H9 (cell line): ENCODE results near the gene GALNT17. TPM values are rescaled to one million over a fixed set of nuclear protein-coding genes. Genes with fewer than 3 reads are reported as not detected.

Source experiments
- DNase-seq: peaks from one replicate; pipeline ENCODE4 v3.0.0-alpha.2; 2017
- H2AFZ ChIP-seq: one replicate; pipeline ENCODE4 v1.6.1; 2013; ENCODE audit warnings: mild to moderate bottlenecking, low read length, control low read depth, moderate library complexity
- H2AK5ac ChIP-seq: 2 replicates; pipeline ENCODE4 v1.6.1; 2013; ENCODE audit warnings: low read length, control low read depth, mixed read lengths; ENCODE audit not compliant: insufficient read length
- H2BK120ac ChIP-seq: one replicate; pipeline ENCODE4 v1.6.1; 2013; ENCODE audit warnings: low read depth, mild to moderate bottlenecking, low read length, control low read depth, inconsistent platforms; ENCODE audit not compliant: poor library complexity, severe bottlenecking
- H2BK12ac ChIP-seq: 2 replicates; pipeline ENCODE4 v1.6.1; 2013; ENCODE audit warnings: low read length, control low read depth, mixed read lengths, low read depth; ENCODE audit not compliant: insufficient read length
- H2BK15ac ChIP-seq: 2 replicates; pipeline ENCODE4 v1.6.1; 2013; ENCODE audit warnings: low read depth, low read length, control low read depth
- H2BK20ac ChIP-seq: one replicate; pipeline ENCODE4 v1.6.1; 2013; ENCODE audit warnings: low read depth, mild to moderate bottlenecking, low read length, control low read depth, inconsistent platforms; ENCODE audit not compliant: poor library complexity, severe bottlenecking
- H2BK5ac ChIP-seq: 2 replicates; pipeline ENCODE4 v1.6.1; 2013; ENCODE audit warnings: low read length, control low read depth, mixed read lengths; ENCODE audit not compliant: insufficient read length
- H3K14ac ChIP-seq: 2 replicates; pipeline ENCODE4 v1.6.1; 2013; ENCODE audit warnings: low read length, control low read depth; ENCODE audit not compliant: insufficient read depth
- H3K18ac ChIP-seq: 2 replicates; pipeline ENCODE4 v1.6.1; 2013; ENCODE audit warnings: low read depth, mild to moderate bottlenecking, mixed read lengths, low read length, control low read depth; ENCODE audit not compliant: insufficient read length
- H3K23ac ChIP-seq: 2 replicates; pipeline ENCODE4 v1.6.1; 2013; ENCODE audit warnings: low read length, control low read depth, mixed read lengths, low read depth; ENCODE audit not compliant: insufficient read length
- H3K23me2 ChIP-seq: 2 replicates; pipeline ENCODE4 v1.6.1; 2013; ENCODE audit warnings: low read depth, mild to moderate bottlenecking, mixed read lengths, low read length, control low read depth; ENCODE audit not compliant: insufficient read length, poor library complexity, severe bottlenecking
- H3K27ac ChIP-seq: 2 replicates; pipeline ENCODE4 v1.5.1; 2013; ENCODE audit warnings: low read length, control low read depth, mixed read lengths, low read depth; ENCODE audit not compliant: insufficient read length
- H3K27me3 ChIP-seq: 2 replicates; pipeline ENCODE4 v1.6.1; 2013; ENCODE audit warnings: low read length, control low read depth, inconsistent platforms; ENCODE audit not compliant: insufficient read depth
- H3K4ac ChIP-seq: 2 replicates; pipeline ENCODE4 v1.6.1; 2013; ENCODE audit warnings: low read depth, mild to moderate bottlenecking, control low read depth, inconsistent platforms, low read length, moderate library complexity
- H3K4me1 ChIP-seq: 2 replicates; pipeline ENCODE4 v1.6.1; 2013; ENCODE audit warnings: low read length, control low read depth, inconsistent platforms; ENCODE audit not compliant: insufficient read depth
- H3K4me2 ChIP-seq: 2 replicates; pipeline ENCODE4 v1.6.1; 2013; ENCODE audit warnings: low read length, control low read depth, mixed read lengths; ENCODE audit not compliant: insufficient read length, insufficient read depth
- H3K56ac ChIP-seq: 2 replicates; pipeline ENCODE4 v1.6.1; 2013; ENCODE audit warnings: low read depth, mild to moderate bottlenecking, mixed read lengths, low read length, control low read depth; ENCODE audit not compliant: insufficient read length
- H3K79me1 ChIP-seq: 2 replicates; pipeline ENCODE4 v1.6.1; 2013; ENCODE audit warnings: low read depth, mild to moderate bottlenecking, moderate library complexity, low read length, control low read depth, inconsistent platforms; ENCODE audit not compliant: insufficient read depth, poor library complexity, severe bottlenecking
- H3K79me2 ChIP-seq: 2 replicates; pipeline ENCODE4 v1.6.1; 2013; ENCODE audit warnings: low read length, control low read depth, inconsistent platforms; ENCODE audit not compliant: insufficient read depth
- H3K9ac ChIP-seq: 2 replicates; pipeline ENCODE4 v1.6.1; 2013; ENCODE audit warnings: low read length, control low read depth, mixed read lengths; ENCODE audit not compliant: insufficient read length; ENCODE audit errors: extremely low read depth
- H3K9me3 ChIP-seq: one replicate; pipeline ENCODE4 v1.6.1; 2013; ENCODE audit warnings: low read depth, low read length, inconsistent platforms; ENCODE audit not compliant: control insufficient read depth
- H3T11ph ChIP-seq: one replicate; pipeline ENCODE4 v1.6.1; 2013; ENCODE audit warnings: mild to moderate bottlenecking, low read length, control low read depth, inconsistent platforms
- H4K20me1 ChIP-seq: one replicate; pipeline ENCODE4 v1.6.1; 2013; ENCODE audit not compliant: control insufficient read depth, insufficient read length, insufficient read depth
- H4K5ac ChIP-seq: 2 replicates; pipeline ENCODE4 v1.6.1; 2013; ENCODE audit warnings: low read depth, mild to moderate bottlenecking, mixed read lengths, low read length, control low read depth; ENCODE audit not compliant: insufficient read length
- H4K8ac ChIP-seq: replicated peaks from 2 replicates; pipeline ENCODE4 v1.6.1; 2013; ENCODE audit warnings: low read length, control low read depth, mixed read lengths, low read depth; ENCODE audit not compliant: insufficient read length
- H4K91ac ChIP-seq: 2 replicates; pipeline ENCODE4 v1.6.1; 2013; ENCODE audit warnings: low read depth, mild to moderate bottlenecking, moderate library complexity, mixed read lengths, low read length, control low read depth; ENCODE audit not compliant: insufficient read length
- H3K27ac Mint-ChIP-seq, 3 experiments: 2 replicates in 2 of 3; 3 replicates in 1 of 3; pipeline ENCODE4 v1.8.0; 2020 to 2021; ENCODE audit warnings: mixed read lengths in 3 of 3, mild to moderate bottlenecking in 1 of 3, moderate library complexity in 1 of 3
- H3K27me3 Mint-ChIP-seq: 2 replicates; pipeline ENCODE4 v1.8.0; 2021; ENCODE audit warnings: low read depth, mild to moderate bottlenecking, moderate library complexity, mixed read lengths
- H3K36me3 Mint-ChIP-seq, 3 experiments: 2 replicates in 2 of 3; 3 replicates in 1 of 3; pipeline ENCODE4 v1.8.0; 2020 to 2021; ENCODE audit warnings: low read depth in 3 of 3, mixed read lengths in 3 of 3; ENCODE audit not compliant: insufficient read depth in 1 of 3
- H3K4me1 Mint-ChIP-seq, 2 experiments: 2 replicates each; pipeline ENCODE4 v1.8.0; 2020; ENCODE audit warnings: mixed read lengths in 2 of 2
- H3K4me3 Mint-ChIP-seq, 2 experiments: 2 replicates in 1 of 2; 3 replicates in 1 of 2; pipeline ENCODE4 v1.8.0; 2020 to 2021; ENCODE audit warnings: mild to moderate bottlenecking in 2 of 2, mixed read lengths in 2 of 2, moderate library complexity in 1 of 2
- H3K9me3 Mint-ChIP-seq, 2 experiments: 2 replicates in 1 of 2; 3 replicates in 1 of 2; pipeline ENCODE4 v1.8.0; 2020; ENCODE audit warnings: mild to moderate bottlenecking in 2 of 2, mixed read lengths in 2 of 2, moderate library complexity in 1 of 2
- CTCF ChIP-seq: fragments of 200-600 bp; sonication (generic); conservative IDR thresholded peaks from 3 replicates; pipeline ENCODE4 v1.8.0; 2021; ENCODE audit warnings: antibody characterized with exemption, mild to moderate bottlenecking
- WGBS: extraction: QIAGEN DNeasy Blood & Tissue Kit; methylation state at CpG from one replicate; pipeline ENCODE4 v1.1.7; 2013; ENCODE audit warnings: missing lambda C conversion rate, low lambda C conversion rate, mixed read lengths; ENCODE audit not compliant: insufficient read length; ENCODE audit errors: extremely low coverage; 5-methylcytosine and 5-hydroxymethylcytosine counted together
- total RNA-seq: library from RNA; stranded (reverse); gene quantifications from 2 replicates; pipeline ENCODE4 v1.2.1, GENCODE V29; 2021

The GALNT17 gene
- total RNA-seq, 1 experiment from 2014 or later = 43.2 TPM

- peak overlapping the region; percentile 3 for H3K18ac ChIP-seq
- H2BK5ac ChIP-seq = no peak overlapping the region
- H3K4me2 ChIP-seq = peak overlapping the region; percentile 41
- no peak overlapping the region for H4K5ac ChIP-seq
- Mint-ChIP-seq H3K27ac (peak overlapping the region; percentile 86 to 97 (median 96)), H3K27me3 (no peaks in the 10 kb centered on the region), H3K9me3 (peaks cover 8 to 12% of the 10 kb centered on the region in 2 experiments), H3K36me3 (peaks cover 13 to 19% (median 16%) of the 10 kb centered on the region in 3 experiments; a peak in 6 of 7 replicates), H3K4me3 (peak overlapping the region in 1 of 2 experiments; percentile 31; a peak in 3 of 5 replicates), H3K4me1 (peaks cover 38% of the 10 kb centered on the region in 2 experiments)
- WGBS = no CpG with 5 or more reads among the region's 8 CpGs
- no peaks in the 10 kb centered on the region for H4K20me1 ChIP-seq
- no peak overlapping the region for H3T11ph ChIP-seq
- no peaks in the 10 kb centered on the region for H3K23me2 ChIP-seq
- no peaks in the 10 kb centered on the region for H3K79me2 ChIP-seq
- no peak overlapping the region for H4K8ac ChIP-seq
- H3K14ac ChIP-seq = no peak overlapping the region; the same call in 1 of the 2 replicates
- H3K4ac ChIP-seq = no peak overlapping the region
- H3K9ac ChIP-seq = no peak overlapping the region
- no peak overlapping the region for H2BK12ac ChIP-seq
- no peak overlapping the region for H3K56ac ChIP-seq
- DNase-seq = peak; percentile 47
- no peak overlapping the region for H2BK120ac ChIP-seq
- H3K27me3 ChIP-seq = no peaks in the 10 kb centered on the region
- no peak overlapping the region for H2AFZ ChIP-seq
- no peak overlapping the region for H2BK20ac ChIP-seq
- no peaks in the 10 kb centered on the region for H3K79me1 ChIP-seq
- H2AK5ac ChIP-seq = no peak overlapping the region
- H3K23ac ChIP-seq = no peak overlapping the region
- H2BK15ac ChIP-seq = no peak overlapping the region
- H3K4me1 ChIP-seq = peaks cover 2% of the 10 kb centered on the region; the same call in 1 of the 2 replicates
- TF ChIP-seq CTCF = no peak
- H3K9me3 ChIP-seq = no peaks in the 10 kb centered on the region
- H4K91ac ChIP-seq = no peak overlapping the region
- H3K27ac ChIP-seq = peak overlapping the region; percentile 79
These were observed 520.6 kb downstream of the GALNT17 start for GRCh38 chr7:71652510-71652909.
